GM08714 (cell line): ENCODE results near the gene ATG7.

Experiments
- H3K4me3 ChIP-seq: fragments of 200-500 bp; sonication (Bioruptor generic); 2 replicates; pipeline ENCODE4 v1.5.1; 2014; ENCODE audit warnings: mild to moderate bottlenecking, low read length, inconsistent platforms
- ZNF274 ChIP-seq: IDR thresholded peaks from 2 replicates; pipeline ENCODE4 v1.6.1; 2012; ENCODE audit warnings: mild to moderate bottlenecking, low read depth, low read length

Gene ATG7

GRCh38 chr3:11371747-11372146 is 99.5 kb downstream of the ATG7 start:
- H3K4me3 ChIP-seq, result no peak overlapping the region
- TF ChIP-seq ZNF274, result no peak

DNA sequence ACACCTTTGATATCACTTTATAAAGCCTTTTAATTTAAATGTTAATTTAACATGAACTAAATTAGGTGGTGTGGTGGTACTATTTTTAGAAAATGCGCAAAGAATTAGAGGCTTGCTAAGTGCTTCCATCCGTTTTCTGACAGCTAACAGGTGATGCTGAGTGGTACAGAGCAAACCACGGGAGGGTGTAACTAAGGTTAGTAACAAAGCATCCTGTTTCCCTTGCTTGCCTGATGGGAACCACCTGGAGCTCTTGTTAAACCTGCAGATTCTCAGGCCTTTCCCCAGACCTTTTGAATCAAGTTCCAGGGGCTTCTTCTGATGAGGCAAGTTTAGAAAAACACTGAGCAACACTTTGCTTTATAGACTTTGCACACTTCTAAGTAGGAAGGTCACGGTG is 101.0 kb downstream of the ATG7 start:
- TF ChIP-seq ZNF274, result no peak
- no peak overlapping the region for H3K4me3 ChIP-seq

DNA sequence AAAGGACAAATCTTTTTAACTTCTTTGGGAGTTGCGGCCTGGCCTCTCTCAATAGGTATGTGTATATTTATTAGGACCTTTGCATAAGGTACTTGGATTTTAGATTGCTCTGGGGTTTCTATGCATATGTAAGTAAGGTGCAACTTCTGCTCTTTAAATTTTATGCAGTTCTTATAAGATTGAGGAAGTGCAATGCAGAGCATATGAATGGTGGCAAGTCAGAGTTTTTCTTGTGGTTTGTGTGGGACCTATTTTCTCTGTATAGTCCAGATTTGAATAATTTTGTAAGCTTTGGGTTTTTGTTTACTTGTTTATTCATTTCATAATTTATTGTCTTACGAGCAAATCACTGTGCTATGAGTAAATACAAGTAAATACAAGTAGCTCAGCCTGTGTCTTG is 101.5 kb downstream of the ATG7 start:
- TF ChIP-seq ZNF274, result no peak
- H3K4me3 ChIP-seq, result no peak overlapping the region

- TF ChIP-seq ZNF274, result no peak
- H3K4me3 ChIP-seq, result no peak overlapping the region
These were observed 103.3 kb downstream of the ATG7 start for GRCh38 chr3:11375333-11376088.

GRCh38 chr3:11377719-11378118 is 105.5 kb downstream of the ATG7 start:
- TF ChIP-seq ZNF274, result no peak

GRCh38 chr3:11379238-11379823 is 107.1 kb downstream of the ATG7 start:
- no peak for TF ChIP-seq ZNF274
- no peak overlapping the region for H3K4me3 ChIP-seq

More at GRCh38 chr3:11377719-11378118, 105.5 kb downstream of the ATG7 start:
- no peak overlapping the region for H3K4me3 ChIP-seq

GRCh38 chr3:11379824-11380701 is 107.9 kb downstream of the ATG7 start:
- no peak overlapping the region for H3K4me3 ChIP-seq
- TF ChIP-seq ZNF274, result no peak

- no peak overlapping the region for H3K4me3 ChIP-seq
- TF ChIP-seq ZNF274, result no peak
These were observed 108.9 kb downstream of the ATG7 start for GRCh38 chr3:11381141-11381540.

DNA sequence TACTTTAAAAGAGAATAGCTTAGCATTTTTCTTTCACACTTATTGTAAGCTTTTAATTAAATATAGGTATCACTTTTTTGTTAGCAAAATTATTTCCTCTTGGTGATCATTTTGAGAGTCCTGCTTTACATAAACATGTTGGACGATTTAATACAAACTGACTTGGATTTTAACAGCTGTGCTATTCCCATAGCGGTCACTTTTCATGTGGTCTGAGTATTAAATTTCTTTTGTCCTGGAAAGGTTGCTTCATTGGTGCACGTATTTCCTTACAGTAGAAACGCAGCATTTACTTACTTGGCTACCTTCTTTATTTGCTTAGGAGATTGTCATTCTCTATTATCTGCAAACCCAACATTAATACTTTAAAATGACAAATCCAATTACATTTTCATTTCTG is 109.4 kb downstream of the ATG7 start:
- H3K4me3 ChIP-seq, result no peak overlapping the region
- no peak for TF ChIP-seq ZNF274

- no peak overlapping the region for H3K4me3 ChIP-seq
- no peak for TF ChIP-seq ZNF274
These were observed 110.0 kb downstream of the ATG7 start for GRCh38 chr3:11382146-11382745.

DNA sequence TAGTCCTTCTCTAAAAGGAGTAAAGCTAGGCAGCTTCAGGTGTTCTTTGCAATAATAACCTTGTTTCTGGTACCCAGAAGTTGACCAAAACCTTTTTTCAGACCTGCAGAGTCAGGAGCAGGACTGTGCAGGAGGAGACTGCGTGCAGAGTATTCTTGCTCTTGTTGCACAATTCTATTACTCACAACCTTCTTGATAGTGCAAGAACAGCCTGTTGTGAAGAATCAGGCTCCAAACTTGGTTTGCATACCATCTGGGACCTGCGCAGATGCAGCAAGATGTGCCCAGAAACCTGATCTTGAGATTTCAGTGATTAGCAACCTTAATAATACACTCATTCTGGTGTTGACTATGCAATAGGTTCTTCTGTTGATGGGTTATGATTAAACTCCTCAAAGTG is 111.9 kb downstream of the ATG7 start:
- TF ChIP-seq ZNF274, result no peak
- no peak overlapping the region for H3K4me3 ChIP-seq

DNA sequence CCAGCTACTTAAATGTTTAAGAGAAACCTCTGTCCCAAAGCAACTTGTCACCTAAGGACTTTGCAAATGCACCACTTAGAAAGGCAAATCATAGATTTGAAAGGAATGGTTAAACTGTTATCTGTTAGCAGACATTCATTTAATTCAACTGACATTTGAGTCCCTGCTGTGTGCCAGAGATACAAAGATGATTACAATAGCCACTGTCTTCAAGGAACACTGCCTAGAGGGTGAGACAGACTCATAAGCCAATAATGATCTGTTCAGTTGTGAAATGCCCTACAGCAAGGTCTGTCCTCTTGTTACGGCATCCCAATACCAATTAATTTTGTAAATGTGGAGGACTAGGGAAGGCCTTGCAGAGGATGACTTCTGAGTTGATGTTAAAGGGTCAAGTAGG is 113.1 kb downstream of the ATG7 start:
- no peak for TF ChIP-seq ZNF274
- no peak overlapping the region for H3K4me3 ChIP-seq

DNA sequence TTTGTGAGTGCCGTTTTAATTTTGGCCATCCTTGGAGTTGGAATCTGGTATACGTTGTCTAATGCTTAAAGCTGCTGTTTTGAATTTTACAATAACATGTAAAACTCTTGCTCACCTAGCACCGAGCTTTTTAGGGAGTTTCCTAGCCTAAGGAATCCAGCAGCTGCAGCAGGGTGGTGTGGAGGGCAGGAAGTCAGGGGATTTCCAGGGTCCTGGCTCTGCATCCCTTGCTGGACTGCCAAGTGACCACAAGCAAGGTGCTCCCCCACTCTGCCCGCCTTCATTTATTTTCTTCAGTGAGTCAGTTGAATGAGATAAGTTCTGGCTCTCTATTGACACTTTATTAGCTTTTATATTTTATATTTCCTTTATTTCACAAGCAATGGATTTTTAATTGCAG is 113.7 kb downstream of the ATG7 start:
- no peak overlapping the region for H3K4me3 ChIP-seq
- TF ChIP-seq ZNF274, result no peak

- TF ChIP-seq ZNF274, result no peak
- H3K4me3 ChIP-seq, result no peak overlapping the region
These were observed 114.4 kb downstream of the ATG7 start for GRCh38 chr3:11386465-11387113.
